ENCODE results near the gene SV2A. TPM values are rescaled to one million over a fixed set of nuclear protein-coding genes. Genes with fewer than 3 reads are reported as not detected.

SV2A gene
- polyA plus RNA-seq, 1 donor (not counting 4 experiments of a cell fraction or from before 2014, with no cell fraction given), result 0.28 TPM

GRCh38 chr1:149885339-149886120 is 32.1 kb downstream of the SV2A start:
- Histone ChIP-seq H4K20me1 (ENCODE audit: control insufficient read depth, extremely low read depth, insufficient read depth, low read length) (no peaks in the 10 kb centered on the region), H3K4me3 (ENCODE audit: control insufficient read depth in 2 of 3, extremely low read depth in 1 of 3, insufficient read depth in 2 of 3, low read depth in 1 of 3, low read length in 3 of 3) (peak overlapping the region; percentile 53 to 89 (median 87)), H3K36me3 (ENCODE audit: control insufficient read depth in 2 of 2, extremely low read depth in 1 of 2, insufficient read depth in 2 of 2, low read length in 2 of 2) (no peaks in the 10 kb centered on the region), H3K9me1 (ENCODE audit: control insufficient read depth, extremely low read depth, insufficient read depth, low read length) (no peaks in the 10 kb centered on the region), H3K79me2 (ENCODE audit: control insufficient read depth, insufficient read depth, low read length) (no peaks in the 10 kb centered on the region), H3K27ac (ENCODE audit: control insufficient read depth, insufficient read depth, low read length) (peak overlapping the region; percentile 98), H3K4me2 (ENCODE audit: control insufficient read depth, extremely low read depth, insufficient read depth, low read depth, low read length) (peak overlapping the region; percentile 100), H3K9ac (ENCODE audit: control insufficient read depth, extremely low read depth, insufficient read depth, low read length) (peak overlapping the region; percentile 92), H3K9me3 (ENCODE audit: control insufficient read depth, low read depth, low read length) (no peaks in the 10 kb centered on the region), H2AFZ (ENCODE audit: control insufficient read depth, low read length) (no peak overlapping the region), H3K27me3 (ENCODE audit: control insufficient read depth, extremely low read depth, insufficient read depth, low read length) (no peaks in the 10 kb centered on the region), H3K4me1 (ENCODE audit: control insufficient read depth, extremely low read depth, insufficient read depth, low read length) (peaks cover 20% of the 10 kb centered on the region)
- FAIRE-seq, result no peak
- TF ChIP-seq CTCF (optimal IDR thresholded peaks at IDR 0.05 in 1 of 3, IDR thresholded peaks at IDR 0.05 in 1 of 3, conservative IDR thresholded peaks at IDR 0.05 in 1 of 3; ENCODE audit: extremely low read depth in 1 of 3, insufficient read depth in 2 of 3, low read length in 3 of 3) (no peak), EZH2 (IDR thresholded peaks at IDR 0.05; ENCODE audit: low read length) (no peak)
- dilution Hi-C loops (cut with MboI; ENCODE audit: extremely low pct_ligation_motif_present, low sequenced_read_pairs), result no loop called here
- no peak for DNase-seq (ENCODE audit: low read depth, low spot score)

DNA sequence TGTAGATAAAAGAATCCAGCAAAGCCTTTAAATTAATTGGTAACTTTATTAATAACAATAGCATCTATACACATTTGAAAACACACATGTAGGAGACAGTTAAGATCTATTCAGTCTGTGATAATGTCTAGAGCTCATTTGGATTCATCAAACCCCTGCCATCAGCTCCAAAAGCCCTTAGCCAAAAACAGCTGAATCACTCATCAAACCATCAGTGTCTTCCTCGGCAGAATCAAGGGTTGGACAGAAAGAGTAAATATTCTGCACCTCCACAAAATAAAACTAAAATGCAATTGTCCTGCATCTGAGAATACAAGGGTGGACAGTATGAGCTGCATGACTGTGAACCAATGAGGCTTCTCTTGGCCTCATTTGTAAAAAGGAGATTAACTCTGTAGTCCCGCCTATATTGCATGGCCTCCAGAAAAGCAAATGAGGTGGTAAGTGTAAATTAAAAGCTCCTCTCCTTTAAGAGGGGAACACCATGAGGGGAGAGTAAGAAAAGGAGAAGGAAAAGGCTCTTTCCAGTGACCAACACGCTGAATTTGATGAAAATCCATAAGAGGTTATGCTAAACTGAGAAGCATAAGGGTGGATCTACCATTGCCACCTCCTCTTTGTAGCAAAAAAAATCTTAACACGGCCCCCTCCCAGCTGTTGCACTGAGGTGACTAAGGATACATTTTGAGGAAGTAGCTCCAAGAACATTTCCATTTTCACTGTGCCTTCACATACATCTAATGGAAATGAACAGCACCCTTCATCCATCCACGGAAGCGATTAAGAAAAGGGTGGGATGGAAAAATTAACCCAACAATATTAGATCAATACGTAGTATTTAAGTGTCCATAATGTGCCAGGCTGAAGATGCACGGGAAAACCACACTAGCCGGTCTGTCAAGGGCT is 33.0 kb downstream of the SV2A start:
- H4K20me1 ChIP-seq (ENCODE audit: control insufficient read depth, extremely low read depth, insufficient read depth, low read length), result no peaks in the 10 kb centered on the region
- no peak for FAIRE-seq
- H3K9me1 ChIP-seq (ENCODE audit: control insufficient read depth, extremely low read depth, insufficient read depth, low read length), result no peaks in the 10 kb centered on the region
- no peak for DNase-seq (ENCODE audit: low read depth, low spot score)
- peak overlapping the region; percentile 100 for H3K4me2 ChIP-seq (ENCODE audit: control insufficient read depth, extremely low read depth, insufficient read depth, low read depth, low read length)
- H3K27me3 ChIP-seq (ENCODE audit: control insufficient read depth, extremely low read depth, insufficient read depth, low read length), result no peaks in the 10 kb centered on the region
- H3K9me3 ChIP-seq (ENCODE audit: control insufficient read depth, low read depth, low read length), result no peaks in the 10 kb centered on the region
- peaks cover 20% of the 10 kb centered on the region for H3K4me1 ChIP-seq (ENCODE audit: control insufficient read depth, extremely low read depth, insufficient read depth, low read length)
- TF ChIP-seq EZH2 (IDR thresholded peaks at IDR 0.05; ENCODE audit: low read length) (no peak), CTCF (optimal IDR thresholded peaks at IDR 0.05 in 1 of 3, IDR thresholded peaks at IDR 0.05 in 1 of 3, conservative IDR thresholded peaks at IDR 0.05 in 1 of 3; ENCODE audit: extremely low read depth in 1 of 3, insufficient read depth in 2 of 3, low read length in 3 of 3) (no peak)
- H3K4me3 ChIP-seq (ENCODE audit: control insufficient read depth in 2 of 3, extremely low read depth in 1 of 3, insufficient read depth in 2 of 3, low read depth in 1 of 3, low read length in 3 of 3), result peak overlapping the region; percentile 53 to 89 (median 87)
- dilution Hi-C loops (cut with MboI; ENCODE audit: extremely low pct_ligation_motif_present, low sequenced_read_pairs), result no loop called here
- no peaks in the 10 kb centered on the region for H3K36me3 ChIP-seq (ENCODE audit: control insufficient read depth in 2 of 2, extremely low read depth in 1 of 2, insufficient read depth in 2 of 2, low read length in 2 of 2)
- peak overlapping the region; percentile 98 for H3K27ac ChIP-seq (ENCODE audit: control insufficient read depth, insufficient read depth, low read length)
- no peaks in the 10 kb centered on the region for H3K79me2 ChIP-seq (ENCODE audit: control insufficient read depth, insufficient read depth, low read length)
- H2AFZ ChIP-seq (ENCODE audit: control insufficient read depth, low read length), result no peak overlapping the region
- H3K9ac ChIP-seq (ENCODE audit: control insufficient read depth, extremely low read depth, insufficient read depth, low read length), result peak overlapping the region; percentile 92

All from keratinocyte (primary cell).